Measurements from ENCODE around the gene PRR4.

Gene PRR4

GRCh38 chr12:10801741-10802140 lies 47.5 kb downstream of the PRR4 start:
- no peak for DNase-seq (ENCODE audit: low read depth)

All from stimulated activated CD8-positive, alpha-beta memory T cell treated with anti-CD3 and anti-CD28 coated beads, Interleukin-12 subunit alpha, Interleukin-12 subunit beta, amount 100 ng/mL, for 4 hours (primary cell).